ENCODE data around the gene CWC27.

GRCh38 chr5:64968591-64969110, 199.9 kb downstream of the CWC27 start:
- TF ChIP-seq POLR2AphosphoS5 (IDR thresholded peaks at IDR 0.05; ENCODE audit: low read depth, low read length) (no peak), TAF1 (IDR thresholded peaks at IDR 0.05; ENCODE audit: borderline replicate concordance, low read depth, low read length) (no peak)
